DND-41 (cell line): ENCODE data around the gene CTNNAL1.

ENCODE experiments used
- ATAC-seq: fragments of 200-7000 bp; cut with Tn5 transposase; 3 replicates; pipeline ENCODE4 v1.9.1; 2021; ENCODE audit warnings: low read depth; ENCODE audit not compliant: insufficient read depth
- DNase-seq: peaks from one replicate; pipeline ENCODE4 v3.0.0-alpha.2; 2020
- H2AFZ ChIP-seq: 2 replicates; pipeline ENCODE4 v1.6.0; 2012; ENCODE audit warnings: low read depth, low read length
- H3K27ac ChIP-seq: 2 replicates; pipeline ENCODE4 v1.5.1; 2012; ENCODE audit warnings: low read length, inconsistent platforms
- H3K27me3 ChIP-seq: fragments of 200-600 bp; sonication (generic); 2 replicates; pipeline ENCODE4 v1.6.0; 2012; ENCODE audit warnings: low read length, mild to moderate bottlenecking, inconsistent platforms; ENCODE audit not compliant: insufficient read depth, poor library complexity
- H3K36me3 ChIP-seq: 2 replicates; pipeline ENCODE4 v1.5.1; 2012; ENCODE audit warnings: low read length, inconsistent platforms; ENCODE audit not compliant: insufficient read depth
- H3K4me1 ChIP-seq: 2 replicates; pipeline ENCODE4 v1.5.1; 2012; ENCODE audit warnings: mild to moderate bottlenecking, low read length; ENCODE audit not compliant: insufficient read depth
- H3K4me2 ChIP-seq: 2 replicates; pipeline ENCODE4 v1.6.0; 2012; ENCODE audit warnings: mild to moderate bottlenecking, moderate library complexity, low read length, inconsistent platforms; ENCODE audit not compliant: insufficient read depth
- H3K4me3 ChIP-seq, 2 experiments: fragments of 200-600 bp in 1 of 2; shearing (Covaris generic) in 1 of 2; 2 replicates each; pipeline ENCODE4 v1.5.1; 2012 to 2016; ENCODE audit warnings: inconsistent platforms in 2 of 2, low read length in 2 of 2, mild to moderate bottlenecking in 2 of 2, low read depth in 1 of 2, moderate library complexity in 1 of 2
- H3K79me2 ChIP-seq: 2 replicates; pipeline ENCODE4 v1.6.0; 2012; ENCODE audit warnings: low read length, inconsistent platforms; ENCODE audit not compliant: insufficient read depth
- H3K9ac ChIP-seq: 2 replicates; pipeline ENCODE4 v1.6.0; 2012; ENCODE audit warnings: low read depth, mild to moderate bottlenecking, inconsistent platforms, low read length, moderate library complexity
- H3K9me3 ChIP-seq: 2 replicates; pipeline ENCODE4 v1.5.1; 2012; ENCODE audit warnings: low read length, moderate library complexity, mild to moderate bottlenecking, inconsistent platforms; ENCODE audit not compliant: insufficient read depth, severe bottlenecking
- H4K20me1 ChIP-seq: 2 replicates; pipeline ENCODE4 v1.6.0; 2012; ENCODE audit warnings: low read length; ENCODE audit not compliant: insufficient read depth
- CTCF ChIP-seq: IDR thresholded peaks from 2 replicates; pipeline ENCODE4 v1.5.1; 2012; ENCODE audit warnings: borderline replicate concordance, low read length, moderate library complexity, mild to moderate bottlenecking; ENCODE audit not compliant: poor library complexity, severe bottlenecking; ENCODE audit errors: extremely low read depth
- EZH2 ChIP-seq: IDR thresholded peaks from 3 replicates; pipeline ENCODE4 v1.6.1; 2012; ENCODE audit warnings: borderline replicate concordance, low read depth, mild to moderate bottlenecking, moderate library complexity, low read length, inconsistent platforms; ENCODE audit not compliant: severe bottlenecking

Gene CTNNAL1

DNA sequence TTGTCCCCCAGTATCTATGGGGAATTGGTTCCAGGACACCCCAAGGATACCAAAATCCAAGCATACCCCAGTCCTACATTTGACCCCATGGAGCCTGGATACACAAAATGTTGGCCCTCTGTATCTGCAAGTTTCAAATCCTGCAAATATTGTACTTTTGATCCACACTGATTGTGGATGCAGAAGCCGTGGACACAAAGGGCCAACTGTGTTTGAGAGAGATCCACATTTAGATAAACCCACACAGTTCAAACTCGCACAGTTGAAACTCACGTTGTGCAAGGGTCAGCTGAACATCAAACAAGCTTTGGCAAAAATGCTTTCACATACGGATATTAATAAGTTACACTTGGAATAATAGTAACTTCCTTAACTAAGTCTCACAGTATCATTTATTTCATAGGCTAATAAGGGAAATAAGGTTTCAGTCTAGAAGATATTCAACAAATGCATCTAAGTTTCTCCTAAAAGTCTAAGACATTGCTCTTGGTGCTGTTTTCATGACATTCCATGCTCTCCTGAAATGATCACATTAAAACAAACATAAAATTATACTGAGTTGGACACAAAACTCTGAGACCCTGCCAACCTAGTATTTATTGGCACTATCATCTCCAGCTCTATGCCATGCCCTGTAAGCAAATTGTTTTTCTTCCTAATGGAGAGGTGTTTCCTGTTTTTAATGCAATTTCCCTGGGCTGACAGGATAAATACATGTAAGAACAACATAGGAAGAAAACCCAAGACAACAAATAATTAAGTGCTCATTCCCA, 118.9 kb downstream of the CTNNAL1 start:
- H3K27me3 ChIP-seq, result no peaks in the 10 kb centered on the region
- peaks cover 77% of the 10 kb centered on the region for H3K36me3 ChIP-seq
- H3K4me2 ChIP-seq, result no peak overlapping the region
- H4K20me1 ChIP-seq, result no peaks in the 10 kb centered on the region
- ATAC-seq (no peak), DNase-seq (no peak)
- no peaks in the 10 kb centered on the region for H3K79me2 ChIP-seq
- no peaks in the 10 kb centered on the region for H3K4me1 ChIP-seq
- H2AFZ ChIP-seq, result no peak overlapping the region
- no peaks in the 10 kb centered on the region for H3K9me3 ChIP-seq
- TF ChIP-seq CTCF (no peak), EZH2 (no peak)
- H3K27ac ChIP-seq, result no peak overlapping the region
- no peak overlapping the region for H3K4me3 ChIP-seq
- no peak overlapping the region for H3K9ac ChIP-seq
